Astrocyte (in vitro differentiated cells and primary cell): ENCODE measurements around the gene PRKG1. TPM values are rescaled to one million over a fixed set of nuclear protein-coding genes. Genes with fewer than 3 reads are reported as not detected.

Experiments
- DNase-seq: peaks from one replicate; pipeline ENCODE4 v3.0.0-alpha.2; 2010; ENCODE audit warnings: low read depth
- FAIRE-seq: peaks from 2 replicates; lab custom pipeline; 2011; peaks lifted over from hg19 to GRCh38; lab: Jason Lieb, UNC
- H2AFZ ChIP-seq: 2 replicates; pipeline ENCODE4 v1.6.0; 2012; ENCODE audit warnings: low read depth, low read length, inconsistent platforms
- H3K27ac ChIP-seq: 2 replicates; pipeline ENCODE4 v1.5.1; 2011; ENCODE audit warnings: low read depth, low read length, inconsistent platforms
- H3K27me3 ChIP-seq: 2 replicates; pipeline ENCODE4 v1.6.0; 2011; ENCODE audit warnings: low read length, inconsistent platforms; ENCODE audit not compliant: insufficient read depth
- H3K36me3 ChIP-seq: 2 replicates; pipeline ENCODE4 v1.5.1; 2011; ENCODE audit warnings: low read length, inconsistent platforms; ENCODE audit not compliant: insufficient read depth
- H3K4me1 ChIP-seq: 2 replicates; pipeline ENCODE4 v1.5.1; 2011; ENCODE audit warnings: low read length, inconsistent platforms; ENCODE audit not compliant: insufficient read depth
- H3K4me2 ChIP-seq: 2 replicates; pipeline ENCODE4 v1.6.0; 2012; ENCODE audit warnings: low read length, inconsistent platforms
- H3K4me3 ChIP-seq: 2 replicates; pipeline ENCODE4 v1.5.1; 2011; ENCODE audit warnings: low read depth, mild to moderate bottlenecking, low read length, inconsistent platforms; ENCODE audit not compliant: insufficient read depth
- H3K79me2 ChIP-seq: 2 replicates; pipeline ENCODE4 v1.6.0; 2012; ENCODE audit warnings: mild to moderate bottlenecking, low read length, inconsistent platforms; ENCODE audit not compliant: insufficient read depth
- H3K9ac ChIP-seq: 2 replicates; pipeline ENCODE4 v1.6.0; 2012; ENCODE audit warnings: mild to moderate bottlenecking, low read length, inconsistent platforms
- H3K9me3 ChIP-seq: 2 replicates; pipeline ENCODE4 v1.5.1; 2012; ENCODE audit warnings: low read depth, mild to moderate bottlenecking, low read length, inconsistent platforms; ENCODE audit not compliant: insufficient read depth
- H4K20me1 ChIP-seq: 2 replicates; pipeline ENCODE4 v1.6.0; 2012; ENCODE audit warnings: low read length, inconsistent platforms; ENCODE audit not compliant: insufficient read depth
- H3K27ac Mint-ChIP-seq: one replicate; pipeline ENCODE4 v1.8.0; 2021; ENCODE audit warnings: mild to moderate bottlenecking, mixed read lengths; ENCODE audit not compliant: unreplicated experiment
- H3K27me3 Mint-ChIP-seq: one replicate; pipeline ENCODE4 v1.8.0; 2021; ENCODE audit warnings: low read depth, mixed read lengths; ENCODE audit not compliant: unreplicated experiment
- H3K36me3 Mint-ChIP-seq: one replicate; pipeline ENCODE4 v1.8.0; 2021; ENCODE audit warnings: low read depth, mixed read lengths; ENCODE audit not compliant: unreplicated experiment
- H3K4me1 Mint-ChIP-seq: one replicate; pipeline ENCODE4 v1.8.0; 2021; ENCODE audit warnings: low read depth, mixed read lengths; ENCODE audit not compliant: unreplicated experiment
- H3K4me3 Mint-ChIP-seq: one replicate; pipeline ENCODE4 v1.8.0; 2021; ENCODE audit warnings: mild to moderate bottlenecking, moderate library complexity, mixed read lengths; ENCODE audit not compliant: unreplicated experiment
- H3K9me3 Mint-ChIP-seq: one replicate; pipeline ENCODE4 v1.8.0; 2021; ENCODE audit warnings: mild to moderate bottlenecking, mixed read lengths; ENCODE audit not compliant: unreplicated experiment
- CTCF ChIP-seq: IDR thresholded peaks from 2 replicates; pipeline ENCODE4 v1.5.1; 2011; ENCODE audit warnings: low read depth, mild to moderate bottlenecking, inconsistent platforms, low read length, moderate library complexity; ENCODE audit not compliant: insufficient read depth
- EZH2 ChIP-seq: IDR thresholded peaks from 2 replicates; pipeline ENCODE4 v1.6.1; 2012; ENCODE audit warnings: mild to moderate bottlenecking, low read length, inconsistent platforms; ENCODE audit not compliant: insufficient read depth
- total RNA-seq: library from RNA; stranded (reverse); gene quantifications from 2 replicates; pipeline ENCODE4 v1.2.1, GENCODE V29; 2021

The PRKG1 gene
- total RNA-seq, 1 donor from 2014 or later = 3.1 TPM

- H3K4me2 ChIP-seq = no peak overlapping the region
- no peaks in the 10 kb centered on the region for H3K9me3 ChIP-seq
- TF ChIP-seq EZH2 (no peak), CTCF (no peak)
- no peaks in the 10 kb centered on the region for H3K4me1 Mint-ChIP-seq
- no peaks in the 10 kb centered on the region for H4K20me1 ChIP-seq
- no peaks in the 10 kb centered on the region for H3K9me3 Mint-ChIP-seq
- H3K4me1 ChIP-seq = no peaks in the 10 kb centered on the region
- DNase-seq = no peak
- FAIRE-seq = no peak
- H3K27ac Mint-ChIP-seq = no peak overlapping the region
- no peak overlapping the region for H3K4me3 Mint-ChIP-seq
- H3K36me3 ChIP-seq = no peaks in the 10 kb centered on the region
- H2AFZ ChIP-seq = no peak overlapping the region
- no peaks in the 10 kb centered on the region for H3K27me3 Mint-ChIP-seq
- no peak overlapping the region for H3K27ac ChIP-seq
- no peak overlapping the region for H3K9ac ChIP-seq
- no peaks in the 10 kb centered on the region for H3K79me2 ChIP-seq
- H3K4me3 ChIP-seq = no peak overlapping the region
- no peaks in the 10 kb centered on the region for H3K27me3 ChIP-seq
- no peaks in the 10 kb centered on the region for H3K36me3 Mint-ChIP-seq
Measured at GRCh38 chr10:52136921-52137320, 1062.6 kb downstream of the PRKG1 start.

GRCh38 chr10:52143338-52143737 lies 1069.1 kb downstream of the PRKG1 start:
- DNase-seq = no peak
- Histone ChIP-seq H3K36me3 (no peaks in the 10 kb centered on the region), H3K27ac (no peak overlapping the region), H4K20me1 (no peaks in the 10 kb centered on the region), H3K4me3 (no peak overlapping the region), H3K4me1 (no peaks in the 10 kb centered on the region), H3K27me3 (no peaks in the 10 kb centered on the region), H3K9ac (no peak overlapping the region), H3K9me3 (no peaks in the 10 kb centered on the region), H3K79me2 (no peaks in the 10 kb centered on the region), H2AFZ (no peak overlapping the region), H3K4me2 (no peak overlapping the region)
- no peak for FAIRE-seq
- H3K4me1 Mint-ChIP-seq = peaks cover 4% of the 10 kb centered on the region
- H3K4me3 Mint-ChIP-seq = no peak overlapping the region
- H3K9me3 Mint-ChIP-seq = no peaks in the 10 kb centered on the region
- no peaks in the 10 kb centered on the region for H3K27me3 Mint-ChIP-seq
- no peaks in the 10 kb centered on the region for H3K36me3 Mint-ChIP-seq
- TF ChIP-seq CTCF (no peak), EZH2 (no peak)
- no peak overlapping the region for H3K27ac Mint-ChIP-seq

- Mint-ChIP-seq H3K9me3 (no peaks in the 10 kb centered on the region), H3K27ac (no peak overlapping the region), H3K27me3 (no peaks in the 10 kb centered on the region), H3K4me3 (no peak overlapping the region), H3K36me3 (no peaks in the 10 kb centered on the region), H3K4me1 (peaks cover 4% of the 10 kb centered on the region)
- H3K79me2 ChIP-seq = no peaks in the 10 kb centered on the region
- TF ChIP-seq CTCF = no peak
- H3K27ac ChIP-seq = no peak overlapping the region
- no peaks in the 10 kb centered on the region for H3K4me1 ChIP-seq
- FAIRE-seq = no peak
- no peaks in the 10 kb centered on the region for H3K36me3 ChIP-seq
- H3K9me3 ChIP-seq = no peaks in the 10 kb centered on the region
- H2AFZ ChIP-seq = no peak overlapping the region
- DNase-seq = no peak
- H3K4me2 ChIP-seq = no peak overlapping the region
- H4K20me1 ChIP-seq = no peaks in the 10 kb centered on the region
- no peak overlapping the region for H3K4me3 ChIP-seq
- no peaks in the 10 kb centered on the region for H3K27me3 ChIP-seq
- H3K9ac ChIP-seq = no peak overlapping the region
Measured at GRCh38 chr10:52145636-52146035, 1071.3 kb downstream of the PRKG1 start.
